ENCODE results near the gene ST6GALNAC1.

The ST6GALNAC1 gene

DNA sequence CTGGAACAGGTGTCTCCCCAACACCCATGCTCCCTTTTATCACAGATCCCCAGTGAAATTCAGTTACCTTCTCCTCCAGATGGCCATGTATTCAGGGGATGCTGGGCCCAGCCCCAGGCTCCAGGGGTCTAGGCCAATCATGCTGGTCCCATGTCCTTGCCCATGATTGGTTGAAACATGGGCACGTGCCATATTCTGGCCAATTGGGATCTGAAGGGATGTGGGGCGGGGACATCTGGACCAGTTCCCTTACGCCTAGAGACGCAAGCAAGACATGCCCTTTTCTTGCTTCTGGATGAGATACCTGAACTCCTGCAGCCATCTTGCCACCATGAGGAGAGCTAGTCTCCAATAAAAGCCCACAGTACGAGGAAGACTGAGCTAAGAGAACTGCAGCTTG lies 31.0 kb upstream of the ST6GALNAC1 start:
- DNase-seq: no peak

DNA sequence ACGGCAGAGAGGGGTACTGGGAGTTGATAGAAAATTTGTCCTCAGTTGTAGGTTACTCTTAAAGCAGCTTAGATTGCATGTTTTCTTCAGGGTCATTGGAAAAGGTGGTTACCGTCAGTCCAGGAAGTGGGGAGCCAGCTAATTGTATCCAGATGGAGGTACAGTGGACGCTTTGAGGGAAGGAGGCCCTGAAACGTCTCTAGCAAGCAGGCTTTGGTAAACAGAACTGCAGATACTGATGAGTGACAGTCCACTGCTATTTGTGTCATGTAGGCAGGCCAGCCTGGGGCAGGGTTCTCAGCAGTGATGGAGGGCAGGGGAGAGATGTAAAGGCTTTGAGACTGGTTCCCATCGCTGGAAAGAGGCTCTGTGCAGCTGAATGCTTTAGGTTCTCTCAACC lies 30.2 kb upstream of the ST6GALNAC1 start:
- DNase-seq: no peak

DNA sequence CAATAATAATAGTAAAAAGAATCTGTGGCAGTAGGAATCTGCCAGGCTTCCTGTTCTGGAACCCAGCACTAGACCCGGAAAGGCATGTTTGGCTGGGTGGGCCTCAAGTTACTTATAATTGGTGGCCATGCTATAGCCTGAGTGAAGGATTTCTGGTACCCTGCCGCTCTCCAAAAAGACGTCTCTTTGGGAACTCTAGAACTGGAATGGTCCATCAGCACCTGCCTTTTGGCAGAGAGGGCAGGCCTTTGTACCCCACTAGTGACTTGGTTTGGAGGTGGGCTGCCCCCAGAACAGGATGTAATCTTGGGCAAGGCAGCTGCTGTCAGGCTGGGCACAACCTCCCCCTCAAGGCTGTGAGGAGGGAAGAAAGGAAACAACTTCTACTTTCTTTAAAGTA lies 29.3 kb upstream of the ST6GALNAC1 start:
- DNase-seq: no peak

DNA sequence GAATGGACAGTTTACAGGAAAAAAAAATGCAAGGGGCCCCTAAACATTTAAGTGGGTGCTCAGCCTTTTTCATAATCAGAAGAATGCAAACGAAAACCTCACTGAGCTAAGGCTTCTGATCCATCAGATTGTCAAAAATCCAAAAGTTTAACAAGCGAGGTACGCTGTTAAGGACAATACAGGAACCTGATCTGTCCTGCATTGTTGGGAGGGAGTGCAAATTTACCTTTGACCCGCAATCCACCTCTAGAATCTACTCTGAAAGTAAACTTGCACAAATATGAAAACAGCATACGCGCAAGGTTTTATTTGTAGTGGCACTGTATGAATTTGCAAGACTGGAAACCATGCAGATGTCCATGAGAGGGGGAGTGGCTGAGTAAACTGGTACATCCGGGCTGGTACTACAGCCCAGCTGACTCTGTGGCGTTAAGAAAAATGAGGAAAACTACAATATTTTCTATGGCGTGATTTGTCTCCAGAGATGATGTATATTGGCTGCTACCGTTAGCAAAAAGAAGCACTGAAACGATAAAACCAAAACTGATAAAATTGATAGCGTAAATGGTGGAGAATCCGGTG lies 28.8 kb upstream of the ST6GALNAC1 start:
- DNase-seq: no peak

DNA sequence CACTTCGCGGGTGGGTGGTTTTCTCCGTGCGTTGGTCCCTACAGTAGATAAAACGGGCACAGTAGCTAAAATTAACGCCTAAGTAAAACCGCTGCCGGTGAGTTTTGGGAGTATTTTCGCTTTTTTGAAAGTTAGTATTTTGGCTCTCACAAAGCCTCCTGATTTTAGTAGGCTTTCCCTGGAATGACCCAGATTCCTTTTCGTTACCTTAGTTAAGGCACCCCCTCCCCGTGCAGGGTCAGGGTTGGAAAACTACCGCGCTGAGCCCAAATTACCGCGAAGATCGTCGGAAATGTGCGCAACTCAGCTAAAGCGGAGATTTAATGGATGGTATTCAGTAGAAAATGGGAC lies 28.3 kb upstream of the ST6GALNAC1 start:
- DNase-seq: no peak

DNA sequence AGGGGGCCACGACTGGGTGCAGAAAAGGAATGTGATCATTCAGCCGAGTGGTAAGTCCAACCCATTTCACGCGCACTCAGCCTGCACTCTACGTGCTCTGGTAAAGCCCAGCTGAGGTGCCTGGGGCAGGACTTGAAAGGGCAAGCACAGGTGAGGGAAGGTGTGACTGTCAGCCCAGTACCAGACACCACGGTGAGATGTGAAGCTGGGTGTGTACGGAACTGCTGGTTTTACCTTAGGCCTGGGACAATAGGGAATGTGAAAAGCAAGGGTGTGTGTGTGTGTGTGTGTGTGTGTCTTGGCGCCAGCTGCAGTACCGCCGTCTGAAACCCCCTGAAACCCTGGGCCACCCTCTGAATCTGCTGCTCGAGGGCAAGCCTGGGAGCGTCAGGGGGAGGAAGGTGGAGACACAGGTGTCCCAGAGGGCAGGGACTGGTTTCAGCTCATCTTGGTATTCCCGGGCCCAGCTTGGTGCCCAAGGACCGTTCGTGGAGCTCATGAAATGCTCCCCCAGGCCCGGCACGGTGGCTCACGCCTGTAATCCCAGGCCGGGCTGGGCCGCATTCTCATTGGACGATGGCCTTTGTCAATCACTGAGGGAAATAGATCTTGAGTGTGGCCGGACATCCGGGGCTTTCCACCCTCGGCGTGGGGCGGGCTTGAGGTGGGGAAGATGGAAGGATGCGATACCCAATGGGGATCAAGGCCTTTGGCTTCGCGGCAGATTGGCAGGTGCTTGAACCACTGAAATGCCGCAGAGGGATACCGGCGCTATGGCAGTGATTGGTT lies 27.8 kb upstream of the ST6GALNAC1 start:
- DNase-seq: peak; percentile 99 to 100

DNA sequence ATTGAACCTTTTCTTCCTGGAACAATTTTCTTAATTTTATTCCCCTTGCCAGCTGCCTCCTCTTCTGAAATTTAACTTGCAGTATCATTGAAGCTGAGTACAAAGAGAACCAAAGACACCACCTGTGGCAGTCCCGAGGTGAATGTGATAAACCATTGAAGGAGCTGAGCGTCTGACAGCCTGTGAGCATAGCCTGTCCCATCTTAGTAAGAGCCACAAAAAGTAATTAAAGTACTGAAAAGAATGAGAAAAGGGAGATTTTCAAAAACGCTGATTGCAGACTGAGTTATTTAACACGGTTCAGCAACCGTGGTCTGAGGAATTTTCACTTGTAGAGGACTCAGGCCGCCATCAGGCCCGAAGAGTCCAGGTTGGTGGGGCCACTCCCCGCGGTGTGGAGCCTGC lies 27.2 kb upstream of the ST6GALNAC1 start:
- no peak for DNase-seq

DNA sequence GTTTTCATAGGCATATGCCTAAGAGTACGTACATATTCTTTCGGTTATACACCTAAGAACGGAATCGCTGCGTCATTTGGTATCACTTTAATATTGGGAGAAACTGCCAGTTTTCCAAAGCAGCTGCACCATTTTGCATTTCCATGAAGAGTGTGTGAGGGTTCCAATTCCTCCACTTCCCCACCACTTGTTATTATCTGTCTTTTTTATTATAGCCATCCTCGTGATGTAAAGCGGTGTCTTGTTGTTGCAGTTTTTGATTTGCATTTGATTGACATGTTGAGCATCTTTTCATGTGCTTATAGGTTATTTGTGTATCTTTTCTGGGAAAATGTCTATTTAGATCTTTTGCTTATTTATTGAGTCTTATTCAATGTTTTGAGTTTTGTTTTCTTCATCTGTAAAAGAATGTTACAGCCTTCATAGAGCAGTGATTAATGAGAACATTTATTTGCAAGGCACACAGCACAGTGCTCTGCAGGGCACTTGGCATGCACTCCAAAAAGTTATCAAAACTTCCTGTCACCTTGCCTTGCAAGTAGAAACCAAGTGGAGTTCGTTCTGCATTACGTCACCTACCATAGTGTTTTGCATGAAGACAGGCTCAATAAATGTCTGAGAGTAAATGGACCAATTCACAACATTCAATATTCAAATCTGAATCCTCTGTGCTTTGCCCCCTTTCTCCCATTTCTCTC lies 26.6 kb upstream of the ST6GALNAC1 start:
- no peak for DNase-seq

DNA sequence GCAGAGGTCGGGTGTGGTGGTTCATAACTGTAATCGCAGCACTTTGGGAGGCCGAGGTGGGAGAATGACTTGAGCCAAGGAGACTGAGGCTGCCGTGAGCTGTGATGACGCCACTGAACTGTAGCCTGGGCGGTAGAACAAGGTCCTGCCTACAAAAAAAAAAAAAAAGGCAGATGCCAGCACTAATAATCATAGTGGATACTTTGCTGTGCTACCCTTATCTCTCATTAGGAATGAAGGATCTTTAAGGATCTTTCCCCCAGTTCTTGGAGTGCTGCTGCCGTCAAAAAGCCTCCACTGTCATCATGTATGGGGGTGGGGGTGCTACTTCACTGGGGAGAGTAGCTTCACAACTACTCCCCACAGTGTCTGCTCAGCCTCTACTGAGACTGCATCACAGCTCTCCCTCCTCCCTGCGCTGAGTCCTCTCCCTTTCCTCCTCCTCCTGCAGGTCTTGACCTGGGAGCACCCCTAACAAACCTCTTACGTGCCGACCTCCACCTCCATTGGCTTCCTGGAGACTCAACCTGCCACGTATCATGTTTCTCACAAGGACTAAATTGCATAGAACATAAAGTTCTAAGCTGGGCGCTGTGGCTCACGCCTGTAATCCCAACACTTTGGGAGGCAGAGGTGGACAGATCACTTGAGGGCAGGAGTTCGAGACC lies 24.4 kb upstream of the ST6GALNAC1 start:
- no peak for DNase-seq

DNA sequence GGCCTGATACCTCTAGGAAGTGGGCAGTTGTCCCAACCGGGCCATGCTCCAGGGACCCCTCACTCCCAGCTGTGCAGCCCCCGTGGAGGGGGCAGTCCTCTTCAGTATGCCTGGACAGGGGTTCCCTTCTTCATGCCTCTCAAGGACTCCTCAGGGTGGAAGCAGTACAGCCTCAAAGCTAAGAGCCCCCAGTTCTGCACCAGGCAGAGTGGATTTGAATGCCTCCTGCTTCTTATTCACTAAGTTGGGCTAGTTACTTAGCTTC lies 23.9 kb upstream of the ST6GALNAC1 start:
- no peak for DNase-seq

DNA sequence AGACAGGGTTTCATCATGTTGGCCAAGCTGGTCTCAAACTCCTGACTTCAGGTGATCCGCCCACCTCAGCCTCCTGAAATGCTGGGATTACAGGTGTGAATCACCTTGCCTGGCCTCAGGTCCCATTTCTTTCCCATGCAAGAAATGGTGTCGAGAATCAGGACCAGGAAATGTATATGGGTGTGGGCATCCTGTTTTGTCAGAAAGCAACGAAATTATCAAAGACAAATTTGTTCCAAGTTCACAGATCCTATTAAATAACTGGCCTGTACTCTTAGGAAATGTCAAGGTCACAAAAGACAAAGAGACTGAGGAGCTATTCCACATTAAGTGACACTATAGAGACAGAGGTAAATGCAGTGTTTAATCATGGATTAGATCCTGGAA lies 17.1 kb upstream of the ST6GALNAC1 start:
- no peak for DNase-seq

DNA sequence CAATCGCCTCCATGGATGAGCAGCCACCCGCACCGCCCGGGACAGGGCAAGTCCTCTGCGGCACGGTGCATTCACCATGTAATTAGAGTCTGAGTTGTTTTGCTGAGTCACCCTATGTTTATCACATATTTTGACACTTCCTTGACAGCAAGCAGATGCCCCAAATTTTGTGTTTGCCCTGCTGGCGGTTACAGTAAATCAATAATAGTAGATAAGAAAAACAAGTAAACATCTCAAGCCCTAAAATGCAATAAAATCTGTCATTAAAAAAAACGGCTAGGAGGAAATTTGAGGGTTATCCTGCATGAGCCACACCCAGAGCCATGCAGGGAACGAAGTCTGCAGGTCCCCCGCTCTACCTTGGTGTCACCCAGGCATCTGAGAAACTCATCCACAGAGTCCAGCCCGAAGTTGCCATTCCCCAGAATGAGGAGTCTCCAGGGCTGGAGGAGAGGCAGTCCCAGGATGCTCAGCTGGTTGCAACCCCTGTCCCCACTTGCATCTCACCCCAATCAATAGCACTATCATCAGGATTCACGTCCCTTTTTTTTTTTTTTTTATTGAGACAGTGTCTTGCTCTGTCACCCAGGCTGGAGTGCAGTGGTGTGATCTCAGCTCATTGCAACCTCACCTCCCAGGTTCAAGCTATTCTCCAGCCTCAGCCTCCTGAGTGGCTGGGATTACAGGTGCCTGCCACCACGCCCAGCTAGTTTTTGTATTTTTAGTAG lies 16.5 kb upstream of the ST6GALNAC1 start:
- DNase-seq: no peak

DNA sequence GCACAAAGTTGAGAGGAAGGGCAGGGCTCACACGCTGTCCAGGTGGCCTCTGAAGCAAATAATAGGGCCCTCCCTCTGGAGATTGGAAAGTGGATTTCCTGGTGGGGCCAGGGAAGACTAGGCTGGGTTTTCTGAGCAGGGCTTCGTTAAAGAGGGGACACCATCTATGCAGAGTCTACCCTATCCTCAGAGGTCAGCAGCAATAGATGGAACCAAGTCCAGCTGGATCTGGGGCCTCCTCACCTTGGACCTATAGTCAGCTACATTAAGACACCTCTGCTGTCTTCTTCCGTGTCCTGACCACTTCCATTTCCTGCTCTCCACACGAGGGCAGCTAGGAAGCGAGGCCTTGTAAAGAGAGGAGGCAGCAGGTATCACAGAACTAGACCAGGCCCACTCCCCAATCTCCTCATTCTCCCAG lies 14.7 kb upstream of the ST6GALNAC1 start:
- no peak for DNase-seq

DNA sequence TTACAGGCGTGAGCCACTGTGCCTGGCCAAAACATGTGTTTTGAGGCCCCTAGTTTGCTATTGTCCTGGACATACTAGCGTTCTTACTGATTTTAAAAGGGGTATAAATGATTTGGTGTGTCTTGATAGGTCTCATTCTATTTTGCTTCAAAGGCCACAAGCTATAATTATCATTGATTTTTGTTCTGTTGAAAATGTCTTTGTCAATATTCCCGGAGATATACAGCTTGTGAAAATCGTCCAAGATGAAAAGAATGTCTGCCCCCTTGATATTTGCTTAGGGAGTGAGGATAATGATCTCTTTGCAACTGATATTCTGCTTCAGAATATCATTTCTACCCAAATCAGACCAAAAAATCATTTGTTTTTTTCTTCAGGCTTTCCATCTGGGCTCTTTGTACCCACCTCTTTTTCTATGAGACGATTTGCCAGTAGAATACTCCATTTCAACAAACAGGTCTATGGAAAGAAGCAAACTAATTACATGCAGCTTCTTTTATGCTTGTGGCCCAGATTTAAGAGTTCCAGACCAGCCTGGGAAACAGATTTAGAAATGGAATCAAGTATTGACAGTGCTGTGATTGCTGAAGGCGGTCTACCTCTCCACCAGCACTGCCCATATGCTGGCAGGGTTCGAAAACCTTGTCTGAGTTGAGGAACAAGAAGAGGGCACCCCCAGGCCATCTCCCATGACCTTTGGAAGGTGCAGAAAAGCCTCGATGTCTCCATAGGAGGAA lies 14.1 kb upstream of the ST6GALNAC1 start:
- no peak for DNase-seq

DNA sequence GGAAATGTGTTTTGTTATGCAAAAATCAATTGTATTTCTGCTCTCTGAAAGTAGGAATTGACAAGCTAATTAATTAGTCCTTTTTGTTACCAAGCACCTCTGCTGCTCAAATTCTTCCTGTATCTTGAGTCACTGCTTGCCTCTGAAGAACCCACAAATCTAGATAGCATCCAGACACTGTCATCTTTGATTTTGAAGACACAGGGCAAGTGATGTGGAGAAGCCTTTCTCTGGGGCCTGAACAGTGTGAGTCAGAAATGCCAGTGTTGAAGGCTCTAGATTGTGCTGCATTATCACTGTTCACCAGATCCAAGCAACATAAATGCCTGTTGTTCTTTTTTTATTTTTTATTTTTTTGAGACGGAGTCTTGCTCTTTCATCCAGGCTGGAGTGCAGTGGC lies 10.9 kb upstream of the ST6GALNAC1 start:
- no peak for DNase-seq

DNA sequence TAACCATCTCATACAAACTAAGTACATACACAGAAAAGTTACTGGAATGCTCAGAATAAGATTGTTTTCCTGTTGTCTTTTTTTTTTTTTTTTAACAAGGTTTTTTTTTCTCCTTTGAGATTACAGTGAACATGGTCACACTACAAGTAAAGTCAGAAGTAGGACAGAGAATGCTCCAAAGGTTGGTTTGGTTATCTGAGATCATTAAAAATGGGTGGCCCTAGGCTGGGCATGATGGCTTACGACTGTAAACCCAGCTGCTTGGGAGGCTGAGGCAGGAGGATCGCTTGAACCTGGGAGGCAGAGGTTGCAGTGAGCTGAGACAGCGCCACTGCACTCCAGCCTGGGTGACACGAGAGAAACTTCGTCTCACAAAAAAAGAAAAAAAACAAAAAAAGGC lies 6.9 kb upstream of the ST6GALNAC1 start:
- no peak for DNase-seq

DNA sequence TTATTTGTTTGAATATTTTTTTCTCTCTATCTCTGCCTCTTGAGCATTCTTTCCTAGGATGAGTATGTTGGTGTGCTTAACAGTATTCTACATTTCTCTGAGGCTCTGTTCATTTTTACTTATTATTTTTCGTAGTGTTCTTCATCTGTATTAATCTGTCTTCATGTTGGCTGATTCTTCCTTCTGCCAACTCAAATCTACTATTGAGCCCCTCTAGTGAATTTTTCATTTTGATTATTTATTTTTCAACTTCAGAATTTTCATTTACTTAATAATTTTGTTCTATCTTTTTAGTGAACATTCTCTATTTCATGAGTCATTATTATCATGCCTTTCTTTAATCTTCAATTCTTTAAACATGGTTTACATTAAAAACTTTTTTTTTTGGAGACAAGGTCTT lies 3.2 kb upstream of the ST6GALNAC1 start:
- no peak for DNase-seq

DNA sequence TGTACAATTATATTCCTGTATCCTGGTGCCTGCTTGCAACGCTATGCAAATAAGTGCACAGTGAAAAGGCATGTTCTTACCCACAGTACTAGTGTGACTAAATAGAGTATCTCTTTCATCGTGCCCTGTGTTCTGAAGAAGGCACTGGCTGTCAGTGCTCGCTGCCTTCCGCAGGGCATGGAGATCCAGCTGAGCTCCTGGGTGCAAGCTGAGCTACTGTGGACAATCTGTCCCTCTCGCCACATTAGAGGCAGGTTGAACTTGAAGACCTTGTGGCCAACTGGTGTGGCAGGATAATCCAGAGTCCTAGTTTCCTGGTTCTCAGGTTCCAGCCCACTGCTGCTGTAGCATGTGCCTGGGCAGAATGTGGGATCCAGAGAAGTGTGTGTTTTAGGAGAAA lies 1.9 kb upstream of the ST6GALNAC1 start:
- DNase-seq: no peak

DNA sequence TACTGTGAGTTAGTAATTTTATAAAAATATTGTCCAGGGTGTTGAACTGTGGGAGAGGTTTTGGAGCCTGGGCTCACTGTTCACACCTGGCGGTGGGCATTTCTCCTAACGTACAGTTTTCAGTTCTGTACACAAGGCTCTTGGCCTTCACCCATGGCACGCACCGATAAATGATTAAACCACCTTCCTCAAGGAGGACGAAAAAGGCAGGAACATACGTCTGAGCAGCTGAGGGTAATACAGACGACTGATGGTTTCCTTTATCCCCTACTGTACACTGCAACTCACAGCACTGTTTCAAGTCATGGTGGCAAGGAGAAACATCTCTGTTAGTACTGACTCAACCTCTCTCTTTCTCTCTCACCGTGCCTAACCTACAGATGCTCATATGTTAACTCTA lies 1.4 kb upstream of the ST6GALNAC1 start:
- DNase-seq: no peak

DNA sequence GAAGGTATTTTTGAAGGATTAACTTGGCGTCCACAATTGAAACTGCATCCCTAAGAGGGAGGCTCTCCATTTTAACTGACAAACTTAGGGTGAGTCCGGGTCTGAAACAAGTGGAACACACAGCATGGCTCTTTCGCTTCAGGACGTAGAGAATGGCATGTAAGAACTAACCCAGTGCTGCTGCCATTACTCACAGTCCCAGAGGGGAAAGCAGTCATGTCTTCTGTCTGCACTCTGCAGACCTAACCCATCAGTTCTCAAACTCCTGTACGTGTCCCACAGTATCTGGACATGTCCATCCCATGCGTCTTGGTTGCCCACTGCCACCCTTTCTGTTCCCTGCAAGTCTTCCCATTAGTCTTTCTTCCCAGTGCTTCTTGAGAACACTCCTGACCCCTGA lies 563 bp downstream of the ST6GALNAC1 start:
- no peak for DNase-seq

DNA sequence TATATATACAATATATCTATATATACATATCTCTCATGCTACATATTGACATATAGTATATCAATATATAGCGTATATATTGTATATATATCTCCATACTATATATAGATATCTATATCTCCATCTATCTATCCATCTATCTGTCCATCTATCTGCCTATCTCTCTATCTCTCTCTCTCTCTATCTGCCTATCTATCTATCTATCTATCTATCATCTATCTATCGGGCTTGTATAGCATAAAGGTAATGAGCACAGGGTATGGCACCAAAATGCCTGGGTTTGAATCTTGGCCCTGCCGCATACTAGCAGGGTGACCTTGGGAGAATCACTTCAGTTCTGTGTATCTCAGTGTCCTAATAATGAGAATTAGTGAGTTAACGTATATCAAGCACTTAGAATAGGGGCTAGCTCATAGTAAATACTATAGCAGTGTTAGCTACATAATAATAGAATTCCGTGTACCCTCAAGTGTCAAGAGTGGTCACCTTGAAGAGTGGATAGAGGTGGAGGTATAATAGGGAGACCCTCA lies 1.5 kb downstream of the ST6GALNAC1 start:
- DNase-seq: no peak

DNA sequence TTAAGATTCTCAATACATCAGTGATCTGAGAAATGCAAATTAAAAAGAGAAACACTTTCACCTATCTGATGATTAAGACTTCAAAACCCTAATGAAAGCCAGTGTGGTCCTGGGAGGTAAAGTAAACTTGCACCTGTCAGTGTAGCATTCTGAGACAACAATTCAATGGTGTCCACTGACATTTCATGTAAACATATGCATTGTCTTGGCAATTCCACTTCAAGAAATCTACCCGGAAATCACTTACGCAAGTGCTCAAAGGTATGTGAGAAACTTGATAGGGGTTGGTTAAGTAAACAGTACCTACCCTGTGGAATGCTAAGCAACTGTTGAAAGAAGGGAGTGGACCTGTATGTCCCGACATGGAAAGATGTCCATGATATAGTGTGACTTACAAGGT lies 2.1 kb downstream of the ST6GALNAC1 start:
- DNase-seq: no peak

Data from NCI-H446 (cell line).